Uterus (tissue), 4 donors: ENCODE measurements around the gene NUP210. TPM values are rescaled to one million over a fixed set of nuclear protein-coding genes. Genes with fewer than 3 reads are reported as not detected.

Experiments
- DNase-seq, 2 donors: peaks; one replicate each; pipeline ENCODE4 v3.0.0-alpha.2; 2019 to 2020
- H3K27ac ChIP-seq, 2 donors: fragments of 200-600 bp; sonication (generic); 1 replicate in 1 of 2; 2 replicates in 1 of 2; pipeline ENCODE4 v1.5.1; 2016 to 2018
- H3K27me3 ChIP-seq, 2 donors: fragments of 200-600 bp; sonication (generic); one replicate each; pipeline ENCODE4 v1.5.1; 2018 to 2019; ENCODE audit warnings: control low read depth in 1 of 2
- H3K36me3 ChIP-seq, 2 donors: fragments of 200-600 bp; sonication (generic); one replicate each; pipeline ENCODE4 v1.5.1; 2019; ENCODE audit warnings: control low read depth in 1 of 2
- H3K4me1 ChIP-seq, 2 donors: fragments of 200-600 bp; sonication (generic); one replicate each; pipeline ENCODE4 v1.5.1; 2018 to 2019; ENCODE audit warnings: control low read depth in 1 of 2
- H3K4me3 ChIP-seq, 2 donors: fragments of 200-600 bp; sonication (generic); 1 replicate in 1 of 2; 2 replicates in 1 of 2; pipeline ENCODE4 v1.5.1; 2018 to 2019; ENCODE audit warnings: mild to moderate bottlenecking in 1 of 2
- H3K9me3 ChIP-seq, 2 donors: fragments of 200-600 bp; sonication (generic); one replicate each; pipeline ENCODE4 v1.5.1; 2019; ENCODE audit warnings: control low read depth in 1 of 2
- CTCF ChIP-seq, 4 experiments: fragments of 200-600 bp in 2 of 4; fragments of 450-650 bp in 2 of 4; sonication (generic) in 2 of 4; IDR thresholded peaks; one replicate each; pipeline ENCODE4 v1.5.1; 2016 to 2019; ENCODE audit warnings: antibody characterized with exemption in 4 of 4, mild to moderate bottlenecking in 2 of 4, moderate library complexity in 1 of 4
- POLR2A ChIP-seq, 2 donors: fragments of 450-650 bp; IDR thresholded peaks; one replicate each; pipeline ENCODE4 v1.6.1; 2016; ENCODE audit warnings: antibody characterized with exemption in 2 of 2, mild to moderate bottlenecking in 1 of 2, moderate library complexity in 1 of 2
- intact Hi-C: fragments of 100-400 bp; cut with DNase I; formaldehyde crosslinking; loops from one replicate; pipeline ENCODE4 v1.15.1; 2023; ENCODE audit warnings: low total_unique reads
- total RNA-seq, 4 donors: library from RNA; depleted of rRNA in 3 of 4; stranded (reverse); fragments of >200 nt in 3 of 4; gene quantifications; one replicate each; pipeline versions ENCODE4 v1.1.0 to v1.2.4, GENCODE V29; 2014 to 2023
- donor health status: DM: yes; HTN: yes; CAD: no.

Gene NUP210
- total RNA-seq, 4 donors from 2014 or later = 0.29 to 9.5 (median 5.1) TPM

GRCh38 chr3:13296662-13297061 is 123.5 kb downstream of the NUP210 start:
- H3K27ac ChIP-seq = no peak overlapping the region
- no peak for DNase-seq
- TF ChIP-seq CTCF (IDR thresholded peaks at IDR 0.05) = no peak
- intact Hi-C loops = no loop called here
- no peaks in the 10 kb centered on the region for H3K4me1 ChIP-seq
- H3K27me3 ChIP-seq = no peaks in the 10 kb centered on the region
- no peaks in the 10 kb centered on the region for H3K9me3 ChIP-seq
- no peaks in the 10 kb centered on the region for H3K36me3 ChIP-seq
- H3K4me3 ChIP-seq = no peak overlapping the region

GRCh38 chr3:13294442-13295351 is 125.4 kb downstream of the NUP210 start:
- Histone ChIP-seq H3K36me3 (no peaks in the 10 kb centered on the region), H3K27ac (no peak overlapping the region), H3K4me1 (no peaks in the 10 kb centered on the region), H3K27me3 (no peaks in the 10 kb centered on the region), H3K4me3 (no peak overlapping the region), H3K9me3 (no peaks in the 10 kb centered on the region)
- no peak for DNase-seq
- intact Hi-C loops = no loop called here
- TF ChIP-seq POLR2A (IDR thresholded peaks at IDR 0.05) = no peak
- TF ChIP-seq CTCF (IDR thresholded peaks at IDR 0.05) = no peak

GRCh38 chr3:13292375-13292774 is 127.7 kb downstream of the NUP210 start:
- Histone ChIP-seq H3K36me3 (no peaks in the 10 kb centered on the region), H3K27me3 (peaks cover 0 to 7% of the 10 kb centered on the region in 2 donors), H3K4me3 (no peak overlapping the region), H3K27ac (no peak overlapping the region), H3K9me3 (no peaks in the 10 kb centered on the region), H3K4me1 (no peaks in the 10 kb centered on the region)
- TF ChIP-seq CTCF (IDR thresholded peaks at IDR 0.05) (no peak), POLR2A (IDR thresholded peaks at IDR 0.05) (no peak)
- DNase-seq = no peak
- intact Hi-C loops = no loop called here

- Histone ChIP-seq H3K27me3 (peaks cover 0 to 7% of the 10 kb centered on the region in 2 donors), H3K36me3 (no peaks in the 10 kb centered on the region), H3K4me1 (no peaks in the 10 kb centered on the region), H3K4me3 (no peak overlapping the region), H3K9me3 (no peaks in the 10 kb centered on the region), H3K27ac (no peak overlapping the region)
- intact Hi-C loops = no loop called here
- TF ChIP-seq POLR2A (IDR thresholded peaks at IDR 0.05) (no peak), CTCF (IDR thresholded peaks at IDR 0.05) (no peak)
- no peak for DNase-seq
Observed at GRCh38 chr3:13290941-13291340, 129.2 kb downstream of the NUP210 start.

GRCh38 chr3:13289771-13290285 is 130.3 kb downstream of the NUP210 start:
- Histone ChIP-seq H3K4me1 (no peaks in the 10 kb centered on the region), H3K36me3 (no peaks in the 10 kb centered on the region), H3K27me3 (peaks cover 0 to 7% of the 10 kb centered on the region in 2 donors), H3K9me3 (no peaks in the 10 kb centered on the region), H3K27ac (no peak overlapping the region), H3K4me3 (no peak overlapping the region)
- no peak for DNase-seq
- intact Hi-C loops = no loop called here
- no peak for TF ChIP-seq POLR2A (IDR thresholded peaks at IDR 0.05)
- TF ChIP-seq CTCF (IDR thresholded peaks at IDR 0.05) = no peak
